ENCODE data around the gene APOBEC2.

Gene APOBEC2

GRCh38 chr6:41058783-41059181 lies 5.8 kb downstream of the APOBEC2 start:
- H4K20me1 ChIP-seq (ENCODE audit: insufficient read depth, low read length), result no peaks in the 10 kb centered on the region
- no peak overlapping the region for H3K9ac ChIP-seq (ENCODE audit: low read length)
- H3K27me3 ChIP-seq (ENCODE audit: low read depth, low read length), result no peaks in the 10 kb centered on the region
- H3K4me3 ChIP-seq (ENCODE audit: low read length), result no peak overlapping the region
- no peak overlapping the region for H3K27ac ChIP-seq (ENCODE audit: low read length)
- TF ChIP-seq EZH2phosphoT487 (IDR thresholded peaks at IDR 0.05; ENCODE audit: low read depth), result no peak
- TF ChIP-seq, protein P1, sequence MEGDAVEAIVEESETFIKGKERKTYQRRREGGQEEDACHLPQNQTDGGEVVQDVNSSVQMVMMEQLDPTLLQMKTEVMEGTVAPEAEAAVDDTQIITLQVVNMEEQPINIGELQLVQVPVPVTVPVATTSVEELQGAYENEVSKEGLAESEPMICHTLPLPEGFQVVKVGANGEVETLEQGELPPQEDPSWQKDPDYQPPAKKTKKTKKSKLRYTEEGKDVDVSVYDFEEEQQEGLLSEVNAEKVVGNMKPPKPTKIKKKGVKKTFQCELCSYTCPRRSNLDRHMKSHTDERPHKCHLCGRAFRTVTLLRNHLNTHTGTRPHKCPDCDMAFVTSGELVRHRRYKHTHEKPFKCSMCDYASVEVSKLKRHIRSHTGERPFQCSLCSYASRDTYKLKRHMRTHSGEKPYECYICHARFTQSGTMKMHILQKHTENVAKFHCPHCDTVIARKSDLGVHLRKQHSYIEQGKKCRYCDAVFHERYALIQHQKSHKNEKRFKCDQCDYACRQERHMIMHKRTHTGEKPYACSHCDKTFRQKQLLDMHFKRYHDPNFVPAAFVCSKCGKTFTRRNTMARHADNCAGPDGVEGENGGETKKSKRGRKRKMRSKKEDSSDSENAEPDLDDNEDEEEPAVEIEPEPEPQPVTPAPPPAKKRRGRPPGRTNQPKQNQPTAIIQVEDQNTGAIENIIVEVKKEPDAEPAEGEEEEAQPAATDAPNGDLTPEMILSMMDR (IDR thresholded peaks at IDR 0.05; ENCODE audit: low read depth, low read length), result no peak
- H2AFZ ChIP-seq (ENCODE audit: low read depth, low read length), result no peak overlapping the region
- peaks cover 5% of the 10 kb centered on the region for H3K36me3 ChIP-seq (replicated peaks; ENCODE audit: low read depth, low read length)
- no peaks in the 10 kb centered on the region for H3K9me3 ChIP-seq (ENCODE audit: insufficient read depth, low read length)
- H3K4me2 ChIP-seq (ENCODE audit: low read length), result no peak overlapping the region
- no peaks in the 10 kb centered on the region for H3K79me2 ChIP-seq (ENCODE audit: low read length)
- H3K4me1 ChIP-seq (ENCODE audit: low read length), result no peaks in the 10 kb centered on the region

- no peaks in the 10 kb centered on the region for H3K27me3 ChIP-seq (ENCODE audit: low read depth, low read length)
- H3K27ac ChIP-seq (ENCODE audit: low read length), result no peak overlapping the region
- no peaks in the 10 kb centered on the region for H3K4me1 ChIP-seq (ENCODE audit: low read length)
- no peak overlapping the region for H3K4me2 ChIP-seq (ENCODE audit: low read length)
- no peaks in the 10 kb centered on the region for H3K79me2 ChIP-seq (ENCODE audit: low read length)
- no peaks in the 10 kb centered on the region for H4K20me1 ChIP-seq (ENCODE audit: insufficient read depth, low read length)
- no peak overlapping the region for H3K9ac ChIP-seq (ENCODE audit: low read length)
- peaks cover 12% of the 10 kb centered on the region for H3K36me3 ChIP-seq (replicated peaks; ENCODE audit: low read depth, low read length)
- TF ChIP-seq, protein P1 (IDR thresholded peaks at IDR 0.05; ENCODE audit: low read depth, low read length), result no peak
- TF ChIP-seq EZH2phosphoT487 (IDR thresholded peaks at IDR 0.05; ENCODE audit: low read depth), result no peak
- H2AFZ ChIP-seq (ENCODE audit: low read depth, low read length), result no peak overlapping the region
- H3K4me3 ChIP-seq (ENCODE audit: low read length), result no peak overlapping the region
- H3K9me3 ChIP-seq (ENCODE audit: insufficient read depth, low read length), result no peaks in the 10 kb centered on the region
Measured at GRCh38 chr6:41059556-41059955, 6.6 kb downstream of the APOBEC2 start.

- no peaks in the 10 kb centered on the region for H3K27me3 ChIP-seq (ENCODE audit: low read depth, low read length)
- H3K4me3 ChIP-seq (ENCODE audit: low read length), result no peak overlapping the region
- H2AFZ ChIP-seq (ENCODE audit: low read depth, low read length), result no peak overlapping the region
- H3K9ac ChIP-seq (ENCODE audit: low read length), result no peak overlapping the region
- no peaks in the 10 kb centered on the region for H3K79me2 ChIP-seq (ENCODE audit: low read length)
- no peaks in the 10 kb centered on the region for H4K20me1 ChIP-seq (ENCODE audit: insufficient read depth, low read length)
- H3K27ac ChIP-seq (ENCODE audit: low read length), result no peak overlapping the region
- TF ChIP-seq, protein P1 (IDR thresholded peaks at IDR 0.05; ENCODE audit: low read depth, low read length), result no peak
- TF ChIP-seq EZH2phosphoT487 (IDR thresholded peaks at IDR 0.05; ENCODE audit: low read depth), result no peak
- no peak overlapping the region for H3K4me2 ChIP-seq (ENCODE audit: low read length)
- no peaks in the 10 kb centered on the region for H3K9me3 ChIP-seq (ENCODE audit: insufficient read depth, low read length)
- peaks cover 29% of the 10 kb centered on the region for H3K36me3 ChIP-seq (replicated peaks; ENCODE audit: low read depth, low read length)
- H3K4me1 ChIP-seq (ENCODE audit: low read length), result no peaks in the 10 kb centered on the region
Measured at GRCh38 chr6:41061196-41061726, 8.3 kb downstream of the APOBEC2 start.

DNA sequence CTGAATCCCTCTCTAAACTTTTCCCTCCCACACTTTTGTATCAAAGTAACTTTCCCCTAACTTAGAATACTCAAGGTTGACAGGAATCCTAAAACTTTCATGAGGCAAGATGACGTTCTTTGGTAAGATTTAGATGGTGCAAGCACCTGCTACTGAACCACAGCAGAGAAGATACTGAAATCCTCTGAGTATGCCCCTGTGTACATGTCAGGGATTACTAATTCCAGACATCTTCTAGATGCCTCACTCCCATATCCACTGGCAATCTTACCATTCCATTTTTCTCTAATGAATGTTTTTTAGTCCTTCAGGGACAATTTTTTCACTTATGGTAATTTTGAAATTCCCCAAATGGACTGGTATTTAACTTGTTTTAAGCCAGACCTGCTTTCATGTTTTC lies 9.1 kb downstream of the APOBEC2 start:
- Histone ChIP-seq H3K9me3 (ENCODE audit: insufficient read depth, low read length) (no peaks in the 10 kb centered on the region), H3K4me1 (ENCODE audit: low read length) (no peaks in the 10 kb centered on the region), H3K4me2 (ENCODE audit: low read length) (no peak overlapping the region), H3K36me3 (replicated peaks; ENCODE audit: low read depth, low read length) (peaks cover 35% of the 10 kb centered on the region), H3K79me2 (ENCODE audit: low read length) (no peaks in the 10 kb centered on the region), H3K27ac (ENCODE audit: low read length) (no peak overlapping the region), H4K20me1 (ENCODE audit: insufficient read depth, low read length) (no peaks in the 10 kb centered on the region), H3K27me3 (ENCODE audit: low read depth, low read length) (no peaks in the 10 kb centered on the region), H3K9ac (ENCODE audit: low read length) (no peak overlapping the region), H3K4me3 (ENCODE audit: low read length) (no peak overlapping the region), H2AFZ (ENCODE audit: low read depth, low read length) (no peak overlapping the region)
- TF ChIP-seq EZH2phosphoT487 (IDR thresholded peaks at IDR 0.05; ENCODE audit: low read depth), result no peak
- TF ChIP-seq, protein P1 (IDR thresholded peaks at IDR 0.05; ENCODE audit: low read depth, low read length), result no peak

All from OCI-LY3 (cell line).